Mesothelial cell of epicardium (in vitro differentiated cells): ENCODE measurements around the gene SPDYA. TPM values are rescaled to one million over a fixed set of nuclear protein-coding genes. Genes with fewer than 3 reads are reported as not detected.

Experiments used
- DNase-seq, 2 experiments: peaks; one replicate each; pipeline ENCODE4 v3.0.0; 2021; ENCODE audit warnings: low spot score in 2 of 2; ENCODE audit not compliant: unreplicated experiment in 2 of 2
- H3K27ac Mint-ChIP-seq: 2 replicates; pipeline ENCODE4 v1.8.0; 2021; ENCODE audit warnings: mixed read lengths
- H3K27me3 Mint-ChIP-seq: 2 replicates; pipeline ENCODE4 v1.8.0; 2021; ENCODE audit warnings: low read depth, mixed read lengths
- H3K36me3 Mint-ChIP-seq: 2 replicates; pipeline ENCODE4 v1.8.0; 2021; ENCODE audit warnings: mixed read lengths
- H3K4me1 Mint-ChIP-seq: 2 replicates; pipeline ENCODE4 v1.8.0; 2021; ENCODE audit warnings: mixed read lengths
- H3K4me3 Mint-ChIP-seq: 2 replicates; pipeline ENCODE4 v1.8.0; 2021; ENCODE audit warnings: mild to moderate bottlenecking, moderate library complexity, mixed read lengths
- H3K9me3 Mint-ChIP-seq: 2 replicates; pipeline ENCODE4 v1.8.0; 2021; ENCODE audit warnings: mixed read lengths
- total RNA-seq: library from RNA; stranded (reverse); gene quantifications from 3 replicates; pipeline ENCODE4 v1.2.1, GENCODE V29; 2021
- TF ChIP-seq, protein P1 (sequence below): fragments of 200-600 bp; sonication (generic); IDR thresholded peaks from one replicate; pipeline ENCODE4 v1.5.0; 2021; ENCODE audit warnings: antibody characterized with exemption; ENCODE audit not compliant: unreplicated experiment

Gene SPDYA
- total RNA-seq, 1 donor from 2014 or later, result 1.7 TPM

DNA sequence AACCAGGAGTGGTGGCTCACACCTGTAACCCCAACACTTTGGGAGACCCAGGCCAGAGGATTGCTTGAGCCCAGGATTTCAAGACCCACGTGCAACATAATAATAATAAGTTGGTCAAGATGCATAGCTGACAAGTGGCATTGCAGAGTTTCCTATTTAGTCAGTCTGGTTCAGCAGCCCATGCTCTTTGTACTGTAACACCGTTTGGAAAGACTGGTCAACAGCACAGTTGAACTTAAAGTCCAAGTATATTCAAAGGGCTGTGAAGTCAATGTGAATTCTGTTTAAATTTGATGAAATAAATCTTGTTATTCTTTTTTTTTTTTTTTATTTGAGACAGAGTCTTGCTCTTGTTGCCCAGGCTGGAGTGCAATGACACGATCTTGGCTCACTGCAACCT, 61.0 kb downstream of the SPDYA start:
- Mint-ChIP-seq H3K27me3 (peaks cover 23% of the 10 kb centered on the region), H3K9me3 (no peaks in the 10 kb centered on the region), H3K27ac (no peak overlapping the region), H3K4me1 (peaks cover 24% of the 10 kb centered on the region), H3K4me3 (peak overlapping the region; percentile 8), H3K36me3 (peaks cover 4% of the 10 kb centered on the region)
- TF ChIP-seq, protein P1, sequence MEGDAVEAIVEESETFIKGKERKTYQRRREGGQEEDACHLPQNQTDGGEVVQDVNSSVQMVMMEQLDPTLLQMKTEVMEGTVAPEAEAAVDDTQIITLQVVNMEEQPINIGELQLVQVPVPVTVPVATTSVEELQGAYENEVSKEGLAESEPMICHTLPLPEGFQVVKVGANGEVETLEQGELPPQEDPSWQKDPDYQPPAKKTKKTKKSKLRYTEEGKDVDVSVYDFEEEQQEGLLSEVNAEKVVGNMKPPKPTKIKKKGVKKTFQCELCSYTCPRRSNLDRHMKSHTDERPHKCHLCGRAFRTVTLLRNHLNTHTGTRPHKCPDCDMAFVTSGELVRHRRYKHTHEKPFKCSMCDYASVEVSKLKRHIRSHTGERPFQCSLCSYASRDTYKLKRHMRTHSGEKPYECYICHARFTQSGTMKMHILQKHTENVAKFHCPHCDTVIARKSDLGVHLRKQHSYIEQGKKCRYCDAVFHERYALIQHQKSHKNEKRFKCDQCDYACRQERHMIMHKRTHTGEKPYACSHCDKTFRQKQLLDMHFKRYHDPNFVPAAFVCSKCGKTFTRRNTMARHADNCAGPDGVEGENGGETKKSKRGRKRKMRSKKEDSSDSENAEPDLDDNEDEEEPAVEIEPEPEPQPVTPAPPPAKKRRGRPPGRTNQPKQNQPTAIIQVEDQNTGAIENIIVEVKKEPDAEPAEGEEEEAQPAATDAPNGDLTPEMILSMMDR, result no peak
- DNase-seq, result no peak

DNA sequence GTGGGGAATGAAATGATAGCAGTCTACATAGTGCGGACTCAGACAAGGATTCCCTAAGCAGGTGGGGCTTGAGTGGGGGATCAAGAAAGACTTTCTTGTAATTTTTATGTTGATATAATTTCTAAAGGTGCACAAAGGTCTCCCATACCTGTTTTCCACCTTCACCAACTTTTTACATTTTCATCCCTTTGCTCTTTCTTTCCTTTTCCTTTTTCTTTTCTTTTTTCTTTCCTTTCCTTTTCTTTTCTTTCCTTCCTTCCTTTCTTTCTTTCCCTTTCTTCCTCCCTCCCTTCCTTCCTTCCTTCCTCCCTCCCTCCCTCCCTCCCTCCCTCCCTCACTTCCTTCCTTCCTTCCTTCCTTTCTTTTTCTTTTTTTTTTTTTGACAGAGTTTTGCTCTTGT, 69.6 kb downstream of the SPDYA start:
- Mint-ChIP-seq H3K4me1 (no peaks in the 10 kb centered on the region), H3K27me3 (peaks cover 43% of the 10 kb centered on the region), H3K9me3 (no peaks in the 10 kb centered on the region), H3K36me3 (no peaks in the 10 kb centered on the region), H3K4me3 (no peak overlapping the region), H3K27ac (no peak overlapping the region)
- TF ChIP-seq, protein P1, result no peak
- DNase-seq, result no peak

DNA sequence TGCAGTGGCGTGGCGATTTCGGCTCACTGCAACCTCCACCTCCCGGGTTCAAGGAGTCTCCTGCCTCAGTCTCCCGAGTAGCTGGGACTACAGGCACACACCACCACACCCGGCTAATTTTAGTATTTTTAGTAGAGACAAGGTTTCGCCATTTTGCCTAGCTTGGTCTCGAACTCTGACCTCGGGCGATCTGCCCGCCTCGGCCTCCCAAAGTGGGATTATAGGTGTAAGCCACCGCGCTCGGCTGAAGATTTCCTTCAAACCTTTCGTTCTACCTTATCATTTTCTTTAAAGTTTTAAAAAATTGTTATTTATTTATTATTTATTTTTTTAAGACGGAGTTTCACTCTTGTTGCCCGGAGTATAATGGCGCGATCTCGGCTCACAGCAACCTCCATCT, 82.9 kb downstream of the SPDYA start:
- Mint-ChIP-seq H3K4me3 (no peak overlapping the region), H3K27me3 (peaks cover 6% of the 10 kb centered on the region), H3K36me3 (no peaks in the 10 kb centered on the region), H3K9me3 (no peaks in the 10 kb centered on the region), H3K4me1 (peaks cover 29% of the 10 kb centered on the region), H3K27ac (no peak overlapping the region)
- no peak for DNase-seq
- TF ChIP-seq, protein P1, result no peak

DNA sequence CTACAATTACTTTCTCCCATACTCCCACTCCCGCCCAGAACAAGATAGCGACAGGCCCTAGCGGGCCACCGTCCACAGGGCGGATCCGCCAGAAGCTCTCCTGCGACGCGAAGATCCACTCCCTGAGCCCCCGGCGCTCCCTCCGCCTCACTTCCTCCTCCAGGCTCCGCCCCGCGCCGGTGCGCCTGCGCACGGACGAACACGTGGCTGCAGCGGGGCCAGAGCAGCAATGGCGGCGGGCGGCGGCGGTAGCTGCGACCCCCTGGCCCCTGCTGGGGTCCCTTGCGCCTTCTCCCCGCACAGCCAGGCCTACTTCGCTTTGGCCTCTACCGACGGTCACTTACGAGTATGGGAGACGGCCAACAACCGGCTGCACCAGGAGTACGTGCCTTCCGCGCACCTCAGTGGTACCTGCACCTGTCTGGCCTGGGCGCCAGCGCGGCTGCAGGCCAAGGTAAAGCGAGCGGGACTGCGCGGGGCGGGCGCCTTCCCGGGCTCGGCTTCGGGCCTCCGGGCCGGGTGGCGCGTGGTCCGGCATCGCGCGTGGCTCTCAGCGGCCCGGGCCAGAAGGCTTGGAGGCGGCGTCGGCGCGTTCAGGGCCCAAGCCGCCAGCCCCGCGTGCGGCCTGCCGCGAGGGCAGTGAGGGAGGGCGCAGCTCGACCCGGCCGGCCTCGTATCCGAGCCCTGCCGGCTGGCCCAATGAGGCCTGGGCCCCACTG, 84.0 kb downstream of the SPDYA start, which contains the start of gene WDR43:
TSS of gene WDR43 (plus strand) at position 198 of the 719 bp plus-strand sequence. CDS start at position 230, 32 bp downstream.
- peaks cover 34% of the 10 kb centered on the region for H3K4me1 Mint-ChIP-seq
- peak within 1 kb of the TSS; percentile 90 for H3K4me3 Mint-ChIP-seq
- peak; percentile 97 to 98 for DNase-seq
- TF ChIP-seq, protein P1, result no peak
- H3K27ac Mint-ChIP-seq, result peak within 1 kb of the TSS; percentile 95
- H3K36me3 Mint-ChIP-seq, result no peaks in the 10 kb centered on the region
- peaks cover 2% of the 10 kb centered on the region for H3K27me3 Mint-ChIP-seq
- no peaks in the 10 kb centered on the region for H3K9me3 Mint-ChIP-seq

DNA sequence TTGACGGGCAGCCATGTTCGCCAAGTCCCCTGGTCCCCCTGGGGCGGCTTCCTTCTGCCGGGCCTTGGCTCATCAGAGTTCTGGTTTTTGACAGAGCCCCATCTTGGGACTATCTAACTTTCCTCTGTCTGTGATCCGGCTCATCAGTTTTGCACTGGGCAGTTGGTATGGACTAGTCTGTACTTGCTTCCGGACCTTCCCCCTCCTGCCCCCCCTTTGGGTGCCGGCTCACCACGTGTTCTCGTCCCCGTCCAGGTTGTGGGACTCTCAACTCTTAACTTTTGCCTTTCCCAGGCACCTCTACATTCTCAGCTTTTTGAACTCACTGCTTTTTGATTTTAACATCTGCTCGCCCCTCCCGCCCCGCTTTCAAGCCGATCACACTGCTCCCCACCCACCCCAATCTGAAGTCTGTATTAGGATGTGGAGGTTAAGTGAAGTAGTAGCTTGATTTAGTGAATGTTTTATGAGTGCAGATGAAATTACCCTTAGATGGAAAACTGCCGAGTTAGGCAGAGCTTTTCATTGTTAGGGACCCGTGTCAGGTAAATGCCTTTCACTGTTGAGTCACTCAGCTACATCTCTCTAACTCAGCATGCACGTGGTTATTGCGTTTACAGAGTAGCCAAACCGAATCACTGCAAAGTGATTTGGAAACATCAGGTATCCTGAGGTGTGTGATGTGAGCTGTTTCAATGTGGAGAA, 84.7 kb downstream of the SPDYA start:
- no peaks in the 10 kb centered on the region for H3K36me3 Mint-ChIP-seq
- TF ChIP-seq, protein P1, result no peak
- peaks cover 34% of the 10 kb centered on the region for H3K4me1 Mint-ChIP-seq
- peak overlapping the region; percentile 90 for H3K4me3 Mint-ChIP-seq
- no peaks in the 10 kb centered on the region for H3K9me3 Mint-ChIP-seq
- peak overlapping the region; percentile 94 for H3K27ac Mint-ChIP-seq
- DNase-seq, result peak in 1 of 2 experiments; percentile 42
- no peaks in the 10 kb centered on the region for H3K27me3 Mint-ChIP-seq
